Kidney (tissue), 14 donors: Measurements from ENCODE around the gene DBT. TPM values are rescaled to one million over a fixed set of nuclear protein-coding genes. Genes with fewer than 3 reads are reported as not detected.
A peak's percentile ranks its signal among the peaks of the same experiment; 100 is the strongest.
"Not testable (repeated sequence)": the region's sequence is repeated elsewhere in the genome, so short reads cannot be mapped to it uniquely, and the experiment has no call there.

Experiments
- DNase-seq, 5 donors: peaks; one replicate each; pipeline ENCODE4 v3.0.0-alpha.2; 2013 to 2020
- FAIRE-seq: peaks from 2 replicates; lab custom pipeline; 2012; peaks lifted over from hg19 to GRCh38; lab: Jason Lieb, UNC
- H3K27ac ChIP-seq, 2 donors: one replicate each; pipeline ENCODE4 v1.7.0; 2013; ENCODE audit warnings: low read depth in 2 of 2, low read length in 2 of 2, inconsistent platforms in 1 of 2
- H3K27me3 ChIP-seq: one replicate; pipeline ENCODE4 v1.7.1; 2013; ENCODE audit warnings: low read length, inconsistent platforms; ENCODE audit not compliant: control insufficient read depth, insufficient read depth
- H3K36me3 ChIP-seq, 3 donors: one replicate each; pipeline versions ENCODE4 v1.7.0 to v1.7.1; 2013; ENCODE audit warnings: low read length in 3 of 3, control low read depth in 1 of 3, inconsistent platforms in 1 of 3; ENCODE audit not compliant: insufficient read depth in 3 of 3, control insufficient read depth in 2 of 3
- H3K4me1 ChIP-seq, 3 donors: one replicate each; pipeline versions ENCODE4 v1.7.0 to v1.7.1; 2013; ENCODE audit warnings: low read length in 3 of 3, inconsistent platforms in 1 of 3, low read depth in 1 of 3; ENCODE audit not compliant: control insufficient read depth in 2 of 3, insufficient read depth in 2 of 3
- H3K4me3 ChIP-seq, 3 donors: one replicate each; pipeline versions ENCODE4 v1.7.0 to v1.8.1; 2013; ENCODE audit warnings: low read length in 3 of 3, control low read depth in 1 of 3, inconsistent platforms in 1 of 3
- H3K9ac ChIP-seq, 3 donors: one replicate each; pipeline versions ENCODE4 v1.7.0 to v1.7.1; 2013; ENCODE audit warnings: low read length in 3 of 3, control low read depth in 1 of 3, inconsistent platforms in 1 of 3
- H3K9me3 ChIP-seq, 3 donors: one replicate each; pipeline versions ENCODE4 v1.7.0 to v1.7.1; 2013; ENCODE audit warnings: low read length in 3 of 3, control low read depth in 1 of 3, inconsistent platforms in 1 of 3; ENCODE audit not compliant: control insufficient read depth in 2 of 3, insufficient read depth in 1 of 3
- CTCF ChIP-seq: IDR thresholded peaks from 3 replicates; pipeline ENCODE4 v1.5.1; 2012; ENCODE audit warnings: mild to moderate bottlenecking, moderate library complexity, borderline replicate concordance; ENCODE audit not compliant: insufficient read depth; ENCODE audit errors: extremely low read depth
- intact Hi-C: fragments of 100-400 bp; cut with DNase I; formaldehyde crosslinking; loops from one replicate; pipeline ENCODE4 v1.11.1; 2022
- polyA plus RNA-seq: library from polyadenylated mRNA; stranded (reverse); fragments of 350-450 nt; fragmentation: Illumina TruSeq; extraction: RNeasy Lipid Tissue Mini Kit (QIAGEN cat#74804); gene quantifications from one replicate; pipeline ENCODE4 v1.2.3, GENCODE V29; 2014; ENCODE audit warnings: low read depth, low replicate concordance; ENCODE audit not compliant: insufficient read depth
- total RNA-seq: library from RNA; stranded (reverse); fragmentation: NEBNext Ultra II Directional; extraction: Animal tissue kit (Norgen Biotek cat#: 25700); gene quantifications from one replicate; pipeline ENCODE4 v1.2.1, GENCODE V29; 2021
- donor health status: control.
- donor health status: control.
- donor health status: control.
- donor health status: control.
- donor health status: control.
- donor health status: DM: yes; HTN: yes; CAD: no.
- donor health status: Normal renal cell carcinoma (clear cell type).

DBT gene
- total and polyA plus RNA-seq, 2 donors from 2014 or later: 7.7 to 18.7 TPM

- H3K27ac ChIP-seq, FAIRE-seq, DNase-seq, H3K9ac ChIP-seq, H3K4me3 ChIP-seq, intact Hi-C loops, H3K9me3 ChIP-seq, H3K4me1 ChIP-seq, H3K27me3 ChIP-seq: not testable (repeated sequence)
- H3K36me3 ChIP-seq: peaks cover 2 to 16% (median 10%) of the 10 kb centered on the region in 3 donors
Measured at GRCh38 chr1:100200060-100200459, 49.6 kb downstream of the DBT start.

GRCh38 chr1:100198596-100198995 lies 51.0 kb downstream of the DBT start:
- Histone ChIP-seq H3K4me1 (no peaks in the 10 kb centered on the region), H3K4me3 (no peak overlapping the region), H3K9ac (no peak overlapping the region), H3K36me3 (peaks cover 2 to 13% (median 10%) of the 10 kb centered on the region in 3 donors), H3K9me3 (no peaks in the 10 kb centered on the region), H3K27ac (no peak overlapping the region), H3K27me3 (no peaks in the 10 kb centered on the region)
- intact Hi-C loops: no loop called here
- DNase-seq (no peak), FAIRE-seq (no peak)
- no peak for TF ChIP-seq CTCF

GRCh38 chr1:100188617-100189016 lies 61.0 kb downstream of the DBT start:
- FAIRE-seq (no peak), DNase-seq (peak in 4 of 5 donors; percentile 40 to 90 (median 67))
- H3K27ac ChIP-seq: peak overlapping the region; percentile 68 to 80
- H3K9ac ChIP-seq: no peak overlapping the region
- H3K36me3 ChIP-seq: no peaks in the 10 kb centered on the region
- TF ChIP-seq CTCF: no peak
- no peaks in the 10 kb centered on the region for H3K9me3 ChIP-seq
- H3K4me1 ChIP-seq: peaks cover 0 to 8% (median 7%) of the 10 kb centered on the region in 3 donors
- no peak overlapping the region for H3K4me3 ChIP-seq
- H3K27me3 ChIP-seq: no peaks in the 10 kb centered on the region
- intact Hi-C loops: no loop called here

GRCh38 chr1:100187912-100188311 lies 61.7 kb downstream of the DBT start:
- H3K9ac ChIP-seq: no peak overlapping the region
- peak in 2 of 5 donors; percentile 42 to 46 for DNase-seq

More at GRCh38 chr1:100187912-100188311, 61.7 kb downstream of the DBT start:
- Histone ChIP-seq H3K4me1 (peaks cover 0 to 8% (median 7%) of the 10 kb centered on the region in 3 donors), H3K9me3 (no peaks in the 10 kb centered on the region), H3K4me3 (no peak overlapping the region), H3K36me3 (no peaks in the 10 kb centered on the region), H3K27me3 (no peaks in the 10 kb centered on the region), H3K27ac (peak overlapping the region; percentile 4 to 32)
- no peak for TF ChIP-seq CTCF
- intact Hi-C loops: no loop called here
- FAIRE-seq: no peak
